Measurements from ENCODE around the gene ZMPSTE24.
"Not testable (repeated sequence)": the region's sequence is repeated elsewhere in the genome, so short reads cannot be mapped to it uniquely, and the experiment has no call there.

Gene ZMPSTE24

DNA sequence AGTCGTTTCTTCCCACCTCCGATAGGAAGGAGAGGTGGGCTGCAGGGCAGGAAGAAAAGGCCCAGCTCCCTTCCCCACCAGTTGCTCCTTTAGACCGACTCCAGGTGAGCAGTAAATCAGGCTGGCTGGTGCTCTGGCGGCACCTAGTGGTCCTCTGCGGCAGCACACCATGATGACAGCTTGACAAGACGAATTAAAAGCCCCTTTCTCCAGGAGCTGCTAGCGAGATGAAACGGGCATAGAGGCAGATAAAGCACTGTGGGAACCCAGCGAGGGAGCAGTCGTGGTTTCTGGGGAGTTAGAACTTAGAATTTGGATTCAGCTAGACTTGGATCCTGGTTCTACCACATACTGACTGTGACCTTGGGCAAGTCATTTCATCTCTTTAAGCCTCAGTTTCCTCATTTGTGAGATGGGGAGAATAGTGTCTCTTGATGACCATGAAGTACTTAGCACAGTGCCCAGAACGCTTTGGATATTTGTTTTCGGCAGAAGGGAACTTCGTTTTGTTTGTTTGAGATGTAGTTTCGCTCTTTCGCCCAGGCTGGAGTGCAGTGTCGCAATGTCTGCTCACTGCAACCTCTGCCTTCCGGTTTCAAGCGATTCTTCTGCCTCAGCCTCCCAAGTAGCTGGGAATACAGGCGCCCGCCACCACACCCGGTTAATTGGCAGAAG is 80.8 kb downstream of the ZMPSTE24 start:
- H3K36me3 ChIP-seq (ENCODE audit: insufficient read depth, low read length): no peaks in the 10 kb centered on the region
- no peak overlapping the region for H3K4me3 ChIP-seq (ENCODE audit: low read depth in 1 of 2, low read length in 2 of 2)
- H3K27ac ChIP-seq (ENCODE audit: low read depth, low read length): no peak overlapping the region
- no peak overlapping the region for H3K9ac ChIP-seq (ENCODE audit: low read length)
- no peaks in the 10 kb centered on the region for H3K9me3 ChIP-seq (ENCODE audit: low read length)
- no peaks in the 10 kb centered on the region for H3K27me3 ChIP-seq (ENCODE audit: control insufficient read depth in 1 of 2, insufficient read depth in 2 of 2, low read length in 2 of 2)
- H3K4me1 ChIP-seq (ENCODE audit: insufficient read depth, low read length): no peaks in the 10 kb centered on the region

DNA sequence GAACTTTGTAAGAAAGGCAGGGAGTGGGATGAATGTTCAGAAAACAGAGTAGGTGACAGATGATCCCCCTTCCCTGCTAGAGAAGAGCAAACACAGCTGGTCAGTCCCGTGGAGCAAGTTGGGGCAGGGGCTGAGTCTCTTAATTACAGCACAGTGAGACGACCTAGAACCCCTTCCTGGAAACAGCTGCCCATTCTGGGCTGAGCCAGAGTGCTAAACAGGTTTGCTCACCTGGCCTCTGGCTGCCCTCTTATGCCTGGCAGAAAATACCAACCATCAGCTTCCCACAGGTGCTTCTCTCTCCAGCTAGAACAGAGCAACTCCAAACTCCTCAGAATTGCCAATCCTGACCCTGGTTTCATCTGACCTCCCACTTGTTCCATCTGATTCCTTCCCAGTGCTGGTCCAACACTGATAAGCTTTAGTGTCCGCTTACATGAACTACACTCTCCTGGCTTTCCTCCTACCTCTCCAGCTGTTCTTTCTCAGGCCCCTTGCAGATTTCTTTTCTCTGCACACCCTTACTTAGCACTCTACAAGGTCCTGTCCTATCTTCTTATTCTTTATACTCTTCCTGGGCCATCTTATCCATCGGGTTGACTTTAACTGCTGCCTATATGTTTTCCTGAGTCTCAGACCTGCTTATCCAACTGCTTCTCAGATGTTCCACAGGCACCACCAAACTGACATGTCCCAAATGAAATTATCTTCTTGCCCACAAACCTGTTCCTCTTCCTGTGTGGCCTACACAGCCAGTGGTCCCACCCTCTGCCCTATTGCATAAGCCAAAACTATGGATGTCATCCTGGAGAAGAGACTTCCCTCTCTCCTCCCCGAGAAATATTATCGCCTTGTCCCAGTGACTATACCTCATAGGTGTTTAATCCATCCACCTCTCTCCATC is 81.6 kb downstream of the ZMPSTE24 start:
- Histone ChIP-seq H3K27me3 (ENCODE audit: control insufficient read depth in 1 of 2, insufficient read depth in 2 of 2, low read length in 2 of 2) (no peaks in the 10 kb centered on the region), H3K36me3 (ENCODE audit: insufficient read depth, low read length) (no peaks in the 10 kb centered on the region), H3K27ac (ENCODE audit: low read depth, low read length) (no peak overlapping the region), H3K4me3 (ENCODE audit: low read depth in 1 of 2, low read length in 2 of 2) (no peak overlapping the region), H3K4me1 (ENCODE audit: insufficient read depth, low read length) (no peaks in the 10 kb centered on the region), H3K9ac (ENCODE audit: low read length) (no peak overlapping the region), H3K9me3 (ENCODE audit: low read length) (no peaks in the 10 kb centered on the region)

DNA sequence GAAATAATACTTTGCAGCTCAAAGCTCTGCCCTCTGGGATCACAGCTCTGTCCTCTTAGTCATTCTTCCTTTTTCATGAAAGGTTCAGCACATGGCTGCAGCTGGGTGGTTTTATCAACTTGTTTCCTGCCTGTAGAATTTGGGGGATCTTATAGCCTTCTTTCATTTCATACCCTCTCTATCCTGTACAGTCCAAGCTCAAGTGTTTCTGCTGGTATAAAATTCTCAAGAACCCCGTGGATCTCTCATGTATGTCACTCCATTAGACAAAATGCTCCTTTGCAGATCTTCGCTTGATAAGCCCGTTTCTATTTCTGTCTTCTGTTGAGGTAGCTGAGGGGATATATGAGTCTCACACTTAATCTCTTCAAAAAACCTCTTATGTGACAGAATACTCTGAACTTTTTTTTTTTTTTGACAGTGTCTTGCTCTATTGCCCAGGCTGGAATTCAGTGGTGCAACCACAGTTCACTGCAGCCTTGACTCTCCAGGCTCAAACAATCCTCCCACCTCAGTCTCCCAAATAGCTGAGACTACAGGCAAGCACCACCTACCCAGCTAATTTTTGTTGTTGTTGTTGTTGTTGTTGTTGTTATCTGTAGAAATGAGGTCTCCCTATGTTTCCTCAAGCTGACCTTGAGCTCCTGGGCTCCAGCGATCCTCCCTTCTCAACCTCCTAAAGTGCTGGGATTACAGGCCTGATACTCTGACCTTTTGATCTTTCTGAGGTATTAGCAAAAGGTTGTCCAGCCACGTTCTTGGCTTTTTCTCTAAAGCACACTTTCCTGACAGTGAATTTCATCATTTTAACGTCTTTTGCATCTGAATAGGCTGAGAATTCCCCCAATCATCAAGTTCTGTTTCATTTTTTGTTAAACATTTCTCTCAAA is 83.7 kb downstream of the ZMPSTE24 start:
- no peaks in the 10 kb centered on the region for H3K4me1 ChIP-seq (ENCODE audit: insufficient read depth, low read length)
- no peak overlapping the region for H3K4me3 ChIP-seq (ENCODE audit: low read depth in 1 of 2, low read length in 2 of 2)
- H3K27ac ChIP-seq (ENCODE audit: low read depth, low read length): no peak overlapping the region

DNA sequence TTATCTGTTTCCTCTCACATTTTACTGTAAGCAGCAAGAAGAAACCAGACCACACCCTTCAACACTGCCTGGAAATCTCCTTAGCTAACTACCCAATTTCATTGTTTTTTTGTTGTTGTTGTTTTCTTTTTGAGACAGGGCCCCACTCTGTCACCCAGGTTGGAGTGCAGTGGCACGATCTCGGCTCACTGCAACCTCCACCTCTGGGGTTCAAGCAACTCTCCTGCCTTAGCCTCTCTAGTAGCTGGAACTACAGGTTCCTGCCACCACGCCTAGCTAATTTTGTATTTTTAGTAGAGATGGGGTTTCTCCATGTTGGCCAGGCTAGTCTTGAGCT is 84.3 kb downstream of the ZMPSTE24 start:
- not testable (repeated sequence) for H3K27ac ChIP-seq (ENCODE audit: low read depth, low read length)

More for the DNA sequence above, 83.7 kb downstream of the ZMPSTE24 start:
- no peak overlapping the region for H3K9ac ChIP-seq (ENCODE audit: low read length)
- no peaks in the 10 kb centered on the region for H3K9me3 ChIP-seq (ENCODE audit: low read length)
- H3K36me3 ChIP-seq (ENCODE audit: insufficient read depth, low read length): no peaks in the 10 kb centered on the region
- H3K27me3 ChIP-seq (ENCODE audit: control insufficient read depth in 1 of 2, insufficient read depth in 2 of 2, low read length in 2 of 2): no peaks in the 10 kb centered on the region

More for the DNA sequence above, 84.3 kb downstream of the ZMPSTE24 start:
- not testable (repeated sequence) for H3K4me1 ChIP-seq (ENCODE audit: insufficient read depth, low read length); H3K9ac ChIP-seq (ENCODE audit: low read length); H3K9me3 ChIP-seq (ENCODE audit: low read length); H3K27me3 ChIP-seq (ENCODE audit: control insufficient read depth in 1 of 2, insufficient read depth in 2 of 2, low read length in 2 of 2); H3K36me3 ChIP-seq (ENCODE audit: insufficient read depth, low read length); H3K4me3 ChIP-seq (ENCODE audit: low read depth in 1 of 2, low read length in 2 of 2)
